MCF 10A (cell line): ENCODE results near the gene TRIP6. TPM values are rescaled to one million over a fixed set of nuclear protein-coding genes. Genes with fewer than 3 reads are reported as not detected.
A peak's percentile ranks its signal among the peaks of the same experiment; 100 is the strongest.

ENCODE experiments used
- BruUV-seq: library from RNA; stranded (reverse); fragments of 400-500 nt; replicated peaks from 2 replicates; lab custom pipeline; 2021; lab: Mats Ljungman, UMichigan
- CTCF ChIA-PET: fragments of 300-600 bp; sonication (Branson Sonifier 250); formaldehyde crosslinking; extraction: SDS; loops from one replicate; lab custom pipeline; 2021; ENCODE audit warnings: antibody characterized with exemption, inconsistent platforms; lab: Yijun Ruan, JAX
- POLR2A ChIA-PET: fragments of 300-600, 350-650 bp; sonication (Branson Sonifier 250); formaldehyde crosslinking; extraction: SDS; loops from one replicate; lab custom pipeline; 2020; ENCODE audit warnings: antibody characterized with exemption, inconsistent platforms; lab: Yijun Ruan, JAX
- DNase-seq: peaks from one replicate; pipeline ENCODE4 v3.0.0-alpha.2; 2018; ENCODE audit not compliant: unreplicated experiment
- H3K27ac Mint-ChIP-seq: one replicate; pipeline ENCODE4 v1.8.0; 2022; ENCODE audit warnings: mild to moderate bottlenecking, low read depth, mixed read lengths; ENCODE audit not compliant: unreplicated experiment
- H3K27me3 Mint-ChIP-seq: one replicate; pipeline ENCODE4 v1.8.0; 2022; ENCODE audit warnings: mixed read lengths; ENCODE audit not compliant: insufficient read depth, unreplicated experiment
- H3K36me3 Mint-ChIP-seq: one replicate; pipeline ENCODE4 v1.8.0; 2022; ENCODE audit warnings: mild to moderate bottlenecking, moderate library complexity, mixed read lengths; ENCODE audit not compliant: insufficient read depth, unreplicated experiment
- H3K4me1 Mint-ChIP-seq: one replicate; pipeline ENCODE4 v1.8.0; 2022; ENCODE audit warnings: mixed read lengths; ENCODE audit not compliant: insufficient read depth, unreplicated experiment
- H3K4me3 Mint-ChIP-seq: one replicate; pipeline ENCODE4 v1.8.0; 2022; ENCODE audit warnings: mild to moderate bottlenecking, moderate library complexity, mixed read lengths; ENCODE audit not compliant: unreplicated experiment
- H3K9me3 Mint-ChIP-seq: one replicate; pipeline ENCODE4 v1.8.0; 2022; ENCODE audit warnings: mixed read lengths; ENCODE audit not compliant: unreplicated experiment
- intact Hi-C: fragments of 100-400 bp; cut with micrococcal nuclease; formaldehyde crosslinking; loops from 2 replicates; pipeline ENCODE4 v1.14.1; 2022
- total RNA-seq: library from RNA; stranded (reverse); gene quantifications from 2 replicates; pipeline ENCODE4 v1.2.3, GENCODE V29; 2022
- TF ChIP-seq, protein P1 (sequence below): fragments of 200-600 bp; IDR thresholded peaks from one replicate; pipeline ENCODE4 v1.8.0; 2022; ENCODE audit warnings: antibody characterized with exemption, mild to moderate bottlenecking; ENCODE audit not compliant: unreplicated experiment

TRIP6 gene
- total RNA-seq, 1 experiment from 2014 or later, result 132 TPM

DNA sequence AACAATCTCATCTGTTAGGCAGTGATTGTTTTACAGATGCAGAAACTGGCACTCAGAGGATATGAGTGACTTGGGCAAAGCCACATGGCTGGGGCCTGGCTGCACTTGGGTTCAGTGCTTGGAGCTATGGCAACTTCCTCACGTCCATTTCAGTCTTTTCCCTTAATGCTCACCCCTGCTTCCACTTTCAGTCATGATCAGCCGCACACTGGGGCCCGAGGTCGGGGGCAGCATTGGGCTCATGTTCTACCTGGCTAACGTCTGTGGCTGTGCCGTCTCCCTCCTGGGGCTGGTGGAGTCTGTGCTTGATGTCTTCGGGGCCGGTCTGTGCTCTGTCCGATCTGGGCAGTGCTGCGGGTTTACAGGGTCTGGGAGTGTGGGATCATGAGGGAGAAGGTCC lies 11.7 kb upstream of the TRIP6 start:
- CTCF ChIA-PET, result interaction anchor here (1.4 to 2.0 kb wide), 2 partner anchors 130 to 150 kb away, joined by 5 to 11 read pairs; partner anchors contain the start of gene POP7
- no peak for DNase-seq
- Mint-ChIP-seq H3K27me3 (no peaks in the 10 kb centered on the region), H3K4me3 (no peak overlapping the region), H3K27ac (no peak overlapping the region), H3K36me3 (peaks cover 26% of the 10 kb centered on the region), H3K4me1 (peaks cover 6% of the 10 kb centered on the region), H3K9me3 (no peaks in the 10 kb centered on the region)
- POLR2A ChIA-PET, result interaction anchor here (0.6 kb wide), 1 partner anchor 12 kb away, joined by 3 read pairs; the partner anchor contains the start of gene TRIP6
- BruUV-seq, result no TSS peak
- intact Hi-C loops, result no loop called here
- TF ChIP-seq, protein P1, sequence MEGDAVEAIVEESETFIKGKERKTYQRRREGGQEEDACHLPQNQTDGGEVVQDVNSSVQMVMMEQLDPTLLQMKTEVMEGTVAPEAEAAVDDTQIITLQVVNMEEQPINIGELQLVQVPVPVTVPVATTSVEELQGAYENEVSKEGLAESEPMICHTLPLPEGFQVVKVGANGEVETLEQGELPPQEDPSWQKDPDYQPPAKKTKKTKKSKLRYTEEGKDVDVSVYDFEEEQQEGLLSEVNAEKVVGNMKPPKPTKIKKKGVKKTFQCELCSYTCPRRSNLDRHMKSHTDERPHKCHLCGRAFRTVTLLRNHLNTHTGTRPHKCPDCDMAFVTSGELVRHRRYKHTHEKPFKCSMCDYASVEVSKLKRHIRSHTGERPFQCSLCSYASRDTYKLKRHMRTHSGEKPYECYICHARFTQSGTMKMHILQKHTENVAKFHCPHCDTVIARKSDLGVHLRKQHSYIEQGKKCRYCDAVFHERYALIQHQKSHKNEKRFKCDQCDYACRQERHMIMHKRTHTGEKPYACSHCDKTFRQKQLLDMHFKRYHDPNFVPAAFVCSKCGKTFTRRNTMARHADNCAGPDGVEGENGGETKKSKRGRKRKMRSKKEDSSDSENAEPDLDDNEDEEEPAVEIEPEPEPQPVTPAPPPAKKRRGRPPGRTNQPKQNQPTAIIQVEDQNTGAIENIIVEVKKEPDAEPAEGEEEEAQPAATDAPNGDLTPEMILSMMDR, result no peak

DNA sequence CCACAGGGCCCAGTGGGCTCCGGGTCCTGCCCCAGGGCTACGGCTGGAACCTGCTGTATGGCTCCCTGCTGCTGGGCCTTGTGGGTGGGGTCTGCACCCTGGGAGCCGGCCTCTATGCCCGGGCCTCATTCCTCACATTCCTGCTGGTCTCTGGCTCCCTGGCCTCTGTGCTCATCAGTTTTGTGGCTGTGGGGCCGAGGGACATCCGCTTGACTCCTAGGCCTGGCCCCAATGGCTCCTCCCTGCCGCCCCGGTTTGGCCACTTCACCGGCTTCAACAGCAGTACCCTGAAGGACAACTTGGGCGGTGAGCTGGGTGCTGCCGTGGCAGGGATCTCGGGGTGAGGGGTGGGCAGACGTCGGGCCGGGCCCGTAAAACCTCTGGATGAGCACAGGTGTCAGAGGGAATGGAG lies 10.3 kb upstream of the TRIP6 start:
- DNase-seq, result no peak
- H3K4me3 Mint-ChIP-seq, result no peak overlapping the region
- ChIA-PET CTCF (no interaction called here), POLR2A (interaction anchor here (0.9 kb wide), 1 partner anchor 18 kb away, joined by 3 read pairs; the partner anchor contains the start of gene SRRT)
- peak overlapping the region; percentile 59 for H3K27ac Mint-ChIP-seq
- BruUV-seq, result no TSS peak
- TF ChIP-seq, protein P1, result no peak
- H3K4me1 Mint-ChIP-seq, result peaks cover 3% of the 10 kb centered on the region
- intact Hi-C loops, result no loop called here
- no peaks in the 10 kb centered on the region for H3K9me3 Mint-ChIP-seq
- no peaks in the 10 kb centered on the region for H3K27me3 Mint-ChIP-seq
- peaks cover 33% of the 10 kb centered on the region for H3K36me3 Mint-ChIP-seq

DNA sequence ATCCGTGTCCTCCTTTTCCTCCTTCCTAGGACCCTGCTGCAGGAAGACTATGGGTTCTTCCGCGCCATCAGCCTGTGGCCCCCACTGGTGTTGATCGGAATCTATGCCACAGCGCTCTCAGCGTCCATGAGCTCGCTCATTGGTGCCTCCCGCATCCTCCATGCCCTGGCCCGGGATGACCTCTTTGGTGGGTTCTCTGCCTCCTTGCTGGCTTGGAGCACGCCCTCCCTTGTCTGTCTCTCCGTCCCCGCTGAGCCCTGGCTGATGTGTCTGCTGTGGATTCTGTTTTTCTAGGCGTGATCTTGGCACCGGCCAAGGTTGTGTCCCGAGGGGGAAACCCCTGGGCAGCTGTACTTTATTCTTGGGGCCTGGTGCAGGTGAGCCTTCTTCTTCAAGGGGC lies 7.3 kb upstream of the TRIP6 start:
- no peaks in the 10 kb centered on the region for H3K9me3 Mint-ChIP-seq
- DNase-seq, result no peak
- H3K4me1 Mint-ChIP-seq, result no peaks in the 10 kb centered on the region
- no TSS peak for BruUV-seq
- no peaks in the 10 kb centered on the region for H3K27me3 Mint-ChIP-seq
- CTCF ChIA-PET, result no interaction called here
- POLR2A ChIA-PET, result no interaction called here
- TF ChIP-seq, protein P1, result no peak
- H3K4me3 Mint-ChIP-seq, result no peak overlapping the region
- H3K36me3 Mint-ChIP-seq, result peaks cover 50% of the 10 kb centered on the region
- intact Hi-C loops, result no loop called here
- H3K27ac Mint-ChIP-seq, result no peak overlapping the region

DNA sequence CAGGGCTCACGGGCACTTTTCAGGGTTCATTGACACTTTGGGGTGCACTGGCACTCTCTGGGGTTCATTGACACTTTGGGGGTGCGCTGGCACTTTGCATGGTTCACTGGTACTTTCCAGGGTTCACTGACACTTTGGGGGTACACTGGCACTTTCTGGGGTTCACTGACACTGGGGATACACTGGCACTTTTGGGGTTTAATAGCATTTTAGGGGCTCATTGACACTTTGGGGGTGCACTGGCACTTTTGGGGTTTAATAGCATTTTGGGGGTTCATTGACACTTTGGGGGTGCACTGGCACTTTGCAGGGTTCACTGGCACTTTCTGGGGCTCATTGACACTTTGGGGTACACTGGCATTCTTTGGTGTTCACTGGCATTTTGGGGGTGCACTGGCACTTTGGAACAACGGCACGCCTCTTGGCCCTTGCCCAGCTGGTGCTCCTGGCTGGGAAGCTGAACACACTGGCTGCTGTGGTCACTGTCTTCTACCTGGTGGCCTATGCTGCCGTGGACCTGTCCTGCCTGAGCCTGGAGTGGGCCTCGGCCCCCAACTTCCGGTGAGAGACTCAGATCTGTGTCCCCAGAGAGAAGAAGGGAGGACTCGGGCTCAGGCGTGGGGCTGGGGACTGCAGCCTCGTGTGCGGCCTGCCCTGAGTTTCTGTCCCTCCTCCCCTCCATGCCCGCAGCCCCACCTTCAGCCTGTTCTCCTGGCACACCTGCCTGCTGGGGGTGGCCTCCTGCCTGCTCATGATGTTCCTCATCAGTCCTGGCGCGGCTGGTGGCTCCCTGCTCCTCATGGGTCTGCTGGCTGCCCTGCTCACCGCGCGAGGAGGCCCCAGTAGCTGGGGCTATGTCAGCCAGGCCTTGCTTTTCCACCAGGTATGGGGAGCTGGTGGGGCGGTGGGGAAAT lies 6.2 kb upstream of the TRIP6 start:
- H3K4me3 Mint-ChIP-seq, result no peak overlapping the region
- TF ChIP-seq, protein P1, result no peak
- H3K27me3 Mint-ChIP-seq, result no peaks in the 10 kb centered on the region
- BruUV-seq, result no TSS peak
- POLR2A ChIA-PET, result no interaction called here
- CTCF ChIA-PET, result interaction anchor here (0.7 kb wide), 1 partner anchor 12 kb away, joined by 3 read pairs; no protein-coding TSS in a partner anchor
- no peak for DNase-seq
- peaks cover 43% of the 10 kb centered on the region for H3K36me3 Mint-ChIP-seq
- intact Hi-C loops, result no loop called here
- H3K9me3 Mint-ChIP-seq, result no peaks in the 10 kb centered on the region
- H3K27ac Mint-ChIP-seq, result no peak overlapping the region
- no peaks in the 10 kb centered on the region for H3K4me1 Mint-ChIP-seq
